Measurements from ENCODE around the gene CNRIP1. TPM values are rescaled to one million over a fixed set of nuclear protein-coding genes. Genes with fewer than 3 reads are reported as not detected.

The CNRIP1 gene
- total and polyA plus RNA-seq, 2 of the 4 experiments (the other 2 are of a cell fraction), result 23.3 to 32.7 TPM

DNA sequence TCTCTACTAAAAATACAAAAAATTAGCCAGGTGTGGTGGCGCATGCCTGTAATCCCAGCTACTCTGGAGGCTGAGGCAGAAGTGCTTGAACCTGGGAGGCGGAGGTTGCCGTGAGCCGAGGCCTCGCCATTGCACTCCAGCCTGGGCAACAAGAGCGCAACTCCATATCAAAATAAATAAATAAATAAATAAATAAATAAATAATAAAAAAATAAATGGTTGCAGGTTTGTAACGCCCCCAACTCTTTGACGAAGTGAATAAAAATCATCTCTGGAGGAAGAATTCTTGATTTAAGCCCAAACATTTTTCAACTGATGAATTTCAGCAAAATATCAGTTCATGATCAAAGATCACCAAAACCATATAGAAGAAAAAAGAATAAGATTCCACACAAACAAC, 13.3 kb upstream of the CNRIP1 start:
- Histone ChIP-seq H3K56ac (ENCODE audit: extremely low read depth, insufficient read depth, low read length) (no peak overlapping the region), H3K4me2 (ENCODE audit: low read depth, low read length) (no peak overlapping the region), H2AFZ (replicated peaks; ENCODE audit: low read length, poor library complexity) (no peak overlapping the region), H3K9me3 (ENCODE audit: control insufficient read depth, insufficient read depth, low read length) (no peaks in the 10 kb centered on the region), H3K14ac (replicated peaks; ENCODE audit: low read depth, low read length) (no peak overlapping the region), H2BK20ac (ENCODE audit: low read depth, low read length) (no peak overlapping the region), H3K9ac (ENCODE audit: low read depth, low read length) (no peak overlapping the region), H4K91ac (ENCODE audit: insufficient read depth, low read depth, low read length) (no peak overlapping the region), H2BK5ac (ENCODE audit: low read depth, low read length, poor library complexity, severe bottlenecking) (no peak overlapping the region), H3K23ac (ENCODE audit: low read depth, low read length) (no peak overlapping the region), H3K18ac (ENCODE audit: low read depth, low read length) (no peak overlapping the region), H4K20me1 (ENCODE audit: insufficient read depth, low read length) (no peaks in the 10 kb centered on the region), H4K5ac (ENCODE audit: low read depth, low read length) (no peak overlapping the region), H3K27ac (ENCODE audit: insufficient read depth, low read length) (no peak overlapping the region), H3K79me1 (ENCODE audit: low read depth in 1 of 2, low read length in 2 of 2) (no peaks in the 10 kb centered on the region), H2AK9ac (replicated peaks; ENCODE audit: low read depth, low read length, poor library complexity) (no peak overlapping the region), H3K4me1 (ENCODE audit: control insufficient read depth, insufficient read depth, low read length) (peaks cover 4% of the 10 kb centered on the region), H2AK5ac (ENCODE audit: low read depth, low read length) (no peak overlapping the region), H3K27me3 (ENCODE audit: control insufficient read depth, insufficient read depth, low read length) (no peaks in the 10 kb centered on the region), H2BK15ac (ENCODE audit: low read depth, low read length) (no peak overlapping the region), H2BK120ac (ENCODE audit: low read depth, low read length) (no peak overlapping the region), H3K4ac (ENCODE audit: low read depth, low read length) (no peak overlapping the region), H3K36me3 (ENCODE audit: control insufficient read depth, insufficient read depth, low read length) (no peaks in the 10 kb centered on the region), H3K4me3 (ENCODE audit: insufficient read depth, low read depth, low read length) (no peak overlapping the region), H3K9me1 (ENCODE audit: insufficient read depth, low read length) (peaks cover 9% of the 10 kb centered on the region), H4K8ac (ENCODE audit: low read depth in 2 of 2, low read length in 2 of 2) (no peak overlapping the region)
- DNase-seq (no peak), ATAC-seq (ENCODE audit: low read depth) (no peak)
- ChIA-PET POLR2A (ENCODE audit: unreplicated experiment) (no interaction called here), CTCF (no interaction called here)
- no peak for TF ChIP-seq MXI1 (IDR thresholded peaks at IDR 0.05; ENCODE audit: borderline replicate concordance, low read depth, low read length)
- no peak for TF ChIP-seq RFX5 (IDR thresholded peaks at IDR 0.05; ENCODE audit: low read depth, low read length)
- no peak for TF ChIP-seq NFE2L2 (IDR thresholded peaks at IDR 0.05; ENCODE audit: low read depth, low read length)
- no peak for TF ChIP-seq SMC3 (IDR thresholded peaks at IDR 0.05; ENCODE audit: low read depth, low read length)
- no peak for TF ChIP-seq CEBPB (IDR thresholded peaks at IDR 0.05; ENCODE audit: low read depth, low read length)
- no peak for TF ChIP-seq CTCF (conservative IDR thresholded peaks at IDR 0.05; ENCODE audit: low read depth, low read length)
- TF ChIP-seq, protein P1, sequence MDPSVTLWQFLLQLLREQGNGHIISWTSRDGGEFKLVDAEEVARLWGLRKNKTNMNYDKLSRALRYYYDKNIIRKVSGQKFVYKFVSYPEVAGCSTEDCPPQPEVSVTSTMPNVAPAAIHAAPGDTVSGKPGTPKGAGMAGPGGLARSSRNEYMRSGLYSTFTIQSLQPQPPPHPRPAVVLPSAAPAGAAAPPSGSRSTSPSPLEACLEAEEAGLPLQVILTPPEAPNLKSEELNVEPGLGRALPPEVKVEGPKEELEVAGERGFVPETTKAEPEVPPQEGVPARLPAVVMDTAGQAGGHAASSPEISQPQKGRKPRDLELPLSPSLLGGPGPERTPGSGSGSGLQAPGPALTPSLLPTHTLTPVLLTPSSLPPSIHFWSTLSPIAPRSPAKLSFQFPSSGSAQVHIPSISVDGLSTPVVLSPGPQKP (IDR thresholded peaks at IDR 0.05; ENCODE audit: borderline replicate concordance, low read depth, low read length), result no peak
- TF ChIP-seq, protein P2, sequence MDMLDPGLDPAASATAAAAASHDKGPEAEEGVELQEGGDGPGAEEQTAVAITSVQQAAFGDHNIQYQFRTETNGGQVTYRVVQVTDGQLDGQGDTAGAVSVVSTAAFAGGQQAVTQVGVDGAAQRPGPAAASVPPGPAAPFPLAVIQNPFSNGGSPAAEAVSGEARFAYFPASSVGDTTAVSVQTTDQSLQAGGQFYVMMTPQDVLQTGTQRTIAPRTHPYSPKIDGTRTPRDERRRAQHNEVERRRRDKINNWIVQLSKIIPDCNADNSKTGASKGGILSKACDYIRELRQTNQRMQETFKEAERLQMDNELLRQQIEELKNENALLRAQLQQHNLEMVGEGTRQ (IDR thresholded peaks at IDR 0.05; ENCODE audit: low read depth, low read length), result no peak
- TF ChIP-seq RAD21 (IDR thresholded peaks at IDR 0.05; ENCODE audit: low read length), result no peak
- TF ChIP-seq BHLHE40 (IDR thresholded peaks at IDR 0.05; ENCODE audit: low read depth, low read length), result no peak
- TF ChIP-seq CHD1 (IDR thresholded peaks at IDR 0.05; ENCODE audit: low read depth, low read length), result no peak
- TF ChIP-seq POLR2A (IDR thresholded peaks at IDR 0.05; ENCODE audit: low read depth, low read length), result no peak
- TF ChIP-seq MAZ (IDR thresholded peaks at IDR 0.05; ENCODE audit: borderline replicate concordance, low read depth, low read length), result no peak
- WGBS, 2 experiments (ENCODE audit: extremely low coverage in 2 of 2, insufficient read length in 1 of 2), result no CpG with 5 or more reads among the region's 8 CpGs
- dilution Hi-C loops (cut with HindIII; ENCODE audit: low sequenced_read_pairs, unreplicated experiment) (no loop called here), intact Hi-C loops (cut with micrococcal nuclease) (no loop called here), in situ Hi-C loops (cut with MboI; ENCODE audit: low sequenced_read_pairs) (no loop called here)
- BruUV-seq (replicated peaks), result no TSS peak
